Sigmoid colon (tissue), 4 donors: Measurements from ENCODE around the gene FGF4.

ENCODE experiments used
- CTCF ChIP-seq, 4 experiments: fragments of 450-650 bp in 3 of 4; fragments of 200-600 bp in 1 of 4; IDR thresholded peaks; one replicate each; pipeline ENCODE4 v1.5.1; 2016 to 2019; ENCODE audit warnings: antibody characterized with exemption in 4 of 4, mild to moderate bottlenecking in 3 of 4, moderate library complexity in 2 of 4
- EP300 ChIP-seq, 4 donors: sonication (generic); formaldehyde crosslinking; IDR thresholded peaks; one replicate each; pipeline ENCODE4 v1.6.1; 2017; ENCODE audit warnings: antibody characterized with exemption in 4 of 4
- POLR2A ChIP-seq, 2 donors: fragments of 450-650 bp; IDR thresholded peaks; one replicate each; pipeline ENCODE4 v1.6.1; 2016; ENCODE audit warnings: antibody characterized with exemption in 2 of 2, mild to moderate bottlenecking in 2 of 2, moderate library complexity in 2 of 2
- POLR2AphosphoS5 ChIP-seq, 4 donors: sonication (generic); formaldehyde crosslinking; IDR thresholded peaks; one replicate each; pipeline ENCODE4 v1.6.1; 2017; ENCODE audit warnings: antibody characterized with exemption in 4 of 4

- TF ChIP-seq CTCF (IDR thresholded peaks at IDR 0.05) (no peak), POLR2AphosphoS5 (IDR thresholded peaks at IDR 0.05) (no peak), POLR2A (IDR thresholded peaks at IDR 0.05) (no peak), EP300 (IDR thresholded peaks at IDR 0.05) (no peak)
Measured at GRCh38 chr11:69802590-69802989, 27.4 kb upstream of the FGF4 start.
